Measurements from ENCODE around the gene TBC1D7.

DNA sequence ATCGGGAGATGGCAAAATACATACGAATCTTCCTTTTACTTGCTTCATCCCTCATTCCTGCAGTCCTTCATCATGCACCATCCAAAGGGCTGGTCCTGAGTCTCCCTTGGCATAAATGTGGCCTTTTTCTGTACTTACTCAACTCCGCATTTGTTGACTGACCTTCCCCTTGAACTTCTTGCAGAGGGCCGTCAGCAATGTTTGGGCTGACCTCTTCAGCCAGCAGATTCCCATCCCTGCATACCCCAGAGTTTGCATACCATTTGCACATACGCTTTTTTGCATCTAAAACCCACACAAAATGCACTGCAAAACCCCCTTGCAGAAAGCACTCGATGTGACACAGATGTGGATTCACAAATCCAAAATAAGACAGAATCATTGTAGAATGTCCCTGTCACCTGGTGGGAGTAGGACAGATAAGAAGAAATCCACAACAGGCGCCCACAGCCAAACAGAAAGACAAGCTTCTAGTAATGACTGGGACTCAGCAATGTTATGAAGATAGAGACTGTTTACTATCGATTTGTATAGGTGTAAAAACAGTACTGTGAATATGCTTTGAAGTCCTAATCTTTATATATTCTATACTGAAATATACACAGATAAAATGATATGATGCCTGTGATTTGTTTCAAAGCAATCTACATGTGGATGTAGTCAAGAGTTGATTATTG, 45.8 kb downstream of the TBC1D7 start:
- TF ChIP-seq, protein P1, sequence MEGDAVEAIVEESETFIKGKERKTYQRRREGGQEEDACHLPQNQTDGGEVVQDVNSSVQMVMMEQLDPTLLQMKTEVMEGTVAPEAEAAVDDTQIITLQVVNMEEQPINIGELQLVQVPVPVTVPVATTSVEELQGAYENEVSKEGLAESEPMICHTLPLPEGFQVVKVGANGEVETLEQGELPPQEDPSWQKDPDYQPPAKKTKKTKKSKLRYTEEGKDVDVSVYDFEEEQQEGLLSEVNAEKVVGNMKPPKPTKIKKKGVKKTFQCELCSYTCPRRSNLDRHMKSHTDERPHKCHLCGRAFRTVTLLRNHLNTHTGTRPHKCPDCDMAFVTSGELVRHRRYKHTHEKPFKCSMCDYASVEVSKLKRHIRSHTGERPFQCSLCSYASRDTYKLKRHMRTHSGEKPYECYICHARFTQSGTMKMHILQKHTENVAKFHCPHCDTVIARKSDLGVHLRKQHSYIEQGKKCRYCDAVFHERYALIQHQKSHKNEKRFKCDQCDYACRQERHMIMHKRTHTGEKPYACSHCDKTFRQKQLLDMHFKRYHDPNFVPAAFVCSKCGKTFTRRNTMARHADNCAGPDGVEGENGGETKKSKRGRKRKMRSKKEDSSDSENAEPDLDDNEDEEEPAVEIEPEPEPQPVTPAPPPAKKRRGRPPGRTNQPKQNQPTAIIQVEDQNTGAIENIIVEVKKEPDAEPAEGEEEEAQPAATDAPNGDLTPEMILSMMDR (IDR thresholded peaks at IDR 0.05) = no peak
- no peak for TF ChIP-seq POLR2AphosphoS5 (IDR thresholded peaks at IDR 0.05)

Measured in esophagus muscularis mucosa (tissue), 3 donors.